ENCODE data around the gene GPC2. TPM values are rescaled to one million over a fixed set of nuclear protein-coding genes. Genes with fewer than 3 reads are reported as not detected.
"Not testable (repeated sequence)": the region's sequence is repeated elsewhere in the genome, so short reads cannot be mapped to it uniquely, and the experiment has no call there.

Gene GPC2
- total and polyA plus RNA-seq, 7 donors: 0.41 to 5.3 (median 0.71) TPM; not detected in 2

GRCh38 chr7:100130608-100131453 lies 46.4 kb downstream of the GPC2 start:
- Histone ChIP-seq H3K9me3 (no peaks in the 10 kb centered on the region), H3K36me3 (no peaks in the 10 kb centered on the region), H3K27ac (no peak overlapping the region), H3K4me3 (no peak overlapping the region), H3K4me1 (peaks cover 0 to 28% (median 22%) of the 10 kb centered on the region in 4 donors), H3K27me3 (no peaks in the 10 kb centered on the region)
- WGBS, 2 donors: 5 to 13% methylated on average over 24 of the region's 24 CpGs
- DNase-seq: peak; percentile 89
- intact Hi-C loops (cut with DNase I): no loop called here
- TF ChIP-seq EP300 (IDR thresholded peaks at IDR 0.05): no peak
- no peak for TF ChIP-seq POLR2A (IDR thresholded peaks at IDR 0.05)
- TF ChIP-seq POLR2AphosphoS5 (IDR thresholded peaks at IDR 0.05): no peak
- peak; percentile 73 to 92 (median 83) for TF ChIP-seq CTCF (IDR thresholded peaks at IDR 0.05)

GRCh38 chr7:100130220-100130607 lies 47.0 kb downstream of the GPC2 start:
- H3K4me3 ChIP-seq; H3K27ac ChIP-seq; H3K27me3 ChIP-seq; DNase-seq; H3K9me3 ChIP-seq; intact Hi-C loops (cut with DNase I); H3K36me3 ChIP-seq: not testable (repeated sequence)
- WGBS, 2 donors: 94 to 98% methylated on average over 1 of the region's 1 CpG
- peaks cover 0 to 33% (median 24%) of the 10 kb centered on the region in 4 donors for H3K4me1 ChIP-seq

- intact Hi-C loops (cut with DNase I): loop anchor here (5.0 kb wide), 2 partner anchors 136 to 211 kb away; partner anchors contain the start of gene TRIM4
- DNase-seq: no peak
- no peaks in the 10 kb centered on the region for H3K9me3 ChIP-seq
- H3K27ac ChIP-seq: peak overlapping the region in 3 of 4 donors; percentile 93 to 95 (median 94)
- peaks cover 0 to 33% (median 24%) of the 10 kb centered on the region in 4 donors for H3K4me1 ChIP-seq
- no peaks in the 10 kb centered on the region for H3K27me3 ChIP-seq
- WGBS, 2 donors: 39 to 56% methylated on average over 1 of the region's 1 CpG
- H3K36me3 ChIP-seq: peaks cover 0 to 4% (median 0%) of the 10 kb centered on the region in 4 donors
- TF ChIP-seq POLR2AphosphoS5 (IDR thresholded peaks at IDR 0.05) (no peak), POLR2A (IDR thresholded peaks at IDR 0.05) (no peak), EP300 (IDR thresholded peaks at IDR 0.05) (no peak), CTCF (IDR thresholded peaks at IDR 0.05) (no peak)
- H3K4me3 ChIP-seq: no peak overlapping the region
Observed at GRCh38 chr7:100128637-100128963, 48.6 kb downstream of the GPC2 start.

GRCh38 chr7:100127866-100128636 lies 49.1 kb downstream of the GPC2 start:
- TF ChIP-seq CTCF (IDR thresholded peaks at IDR 0.05): no peak
- TF ChIP-seq EP300 (IDR thresholded peaks at IDR 0.05): no peak
- TF ChIP-seq POLR2A (IDR thresholded peaks at IDR 0.05): no peak
- no peaks in the 10 kb centered on the region for H3K27me3 ChIP-seq
- peaks cover 0 to 7% (median 0%) of the 10 kb centered on the region in 4 donors for H3K36me3 ChIP-seq
- no peak for DNase-seq
- intact Hi-C loops (cut with DNase I): loop anchor here (2.0 to 5.0 kb wide), 4 partner anchors 27 to 211 kb away; partner anchors contain the start of genes AP4M1, COPS6, MCM7 and TRIM4
- WGBS, 2 donors: 2 to 5% methylated on average over 37 of the region's 37 CpGs
- no peaks in the 10 kb centered on the region for H3K9me3 ChIP-seq
- H3K4me3 ChIP-seq: peak overlapping the region; percentile 64 to 88 (median 80)
- peak overlapping the region; percentile 91 to 95 (median 94) for H3K27ac ChIP-seq
- H3K4me1 ChIP-seq: peaks cover 0 to 33% (median 24%) of the 10 kb centered on the region in 4 donors
